Esophagus squamous epithelium (tissue), 5 donors: ENCODE data around the gene ADCY5. TPM values are rescaled to one million over a fixed set of nuclear protein-coding genes. Genes with fewer than 3 reads are reported as not detected.

Source experiments
- DNase-seq: peaks from one replicate; lab custom pipeline; 2025; lab: John Stamatoyannopoulos, UW
- H3K27ac ChIP-seq, 4 donors: fragments of 200-600 bp; sonication (generic); one replicate each; pipeline ENCODE4 v1.5.1; 2016 to 2019; ENCODE audit warnings: mild to moderate bottlenecking in 1 of 4
- H3K27me3 ChIP-seq, 4 donors: fragments of 200-600 bp; sonication (generic); 1 replicate in 3 of 4; 2 replicates in 1 of 4; pipeline versions ENCODE4 v1.5.1 to v1.6.0; 2017 to 2021; ENCODE audit warnings: antibody characterized with exemption in 1 of 4
- H3K36me3 ChIP-seq, 3 donors: fragments of 200-600 bp; sonication (generic); one replicate each; pipeline ENCODE4 v1.5.1; 2016 to 2019
- H3K4me1 ChIP-seq, 3 donors: fragments of 200-600 bp; sonication (generic); one replicate each; pipeline ENCODE4 v1.5.1; 2017 to 2019
- H3K4me3 ChIP-seq, 4 donors: fragments of 200-600 bp; sonication (generic); 1 replicate in 3 of 4; 2 replicates in 1 of 4; pipeline ENCODE4 v1.5.1; 2016 to 2019; ENCODE audit warnings: mild to moderate bottlenecking in 2 of 4, moderate library complexity in 1 of 4
- H3K9me3 ChIP-seq, 3 donors: fragments of 200-600 bp; sonication (generic); one replicate each; pipeline ENCODE4 v1.5.1; 2016 to 2019
- POLR2A ChIP-seq, 4 donors: fragments of 450-650 bp; IDR thresholded peaks; one replicate each; pipeline ENCODE4 v1.6.1; 2017; ENCODE audit warnings: antibody characterized with exemption in 4 of 4, mild to moderate bottlenecking in 4 of 4, moderate library complexity in 3 of 4
- WGBS, 2 donors: methylation state at CpG; one replicate each; pipeline ENCODE4 v1.1.5; 2018; 5-methylcytosine and 5-hydroxymethylcytosine counted together
- intact Hi-C: fragments of 100-400 bp; cut with DNase I; formaldehyde crosslinking; loops from one replicate; pipeline ENCODE4 v1.15.0; 2022
- total RNA-seq, 4 donors: library from RNA; depleted of rRNA; stranded (reverse); fragments of >200 nt; gene quantifications; one replicate each; pipeline ENCODE4 v1.1.0, GENCODE V29; 2016
- TF ChIP-seq, protein P1 (sequence below), 6 experiments: fragments of 450-650 bp in 4 of 6; fragments of 200-600 bp in 2 of 6; sonication (generic) in 2 of 6; IDR thresholded peaks; one replicate each; pipeline ENCODE4 v1.5.1; 2016 to 2019; ENCODE audit warnings: antibody characterized with exemption in 6 of 6, mild to moderate bottlenecking in 4 of 6, moderate library complexity in 4 of 6
- donor health status: DM: yes; HTN: yes; CAD: no.

ADCY5 gene
- total RNA-seq, 4 donors from 2014 or later, result 0.72 to 17.4 (median 5.3) TPM

DNA sequence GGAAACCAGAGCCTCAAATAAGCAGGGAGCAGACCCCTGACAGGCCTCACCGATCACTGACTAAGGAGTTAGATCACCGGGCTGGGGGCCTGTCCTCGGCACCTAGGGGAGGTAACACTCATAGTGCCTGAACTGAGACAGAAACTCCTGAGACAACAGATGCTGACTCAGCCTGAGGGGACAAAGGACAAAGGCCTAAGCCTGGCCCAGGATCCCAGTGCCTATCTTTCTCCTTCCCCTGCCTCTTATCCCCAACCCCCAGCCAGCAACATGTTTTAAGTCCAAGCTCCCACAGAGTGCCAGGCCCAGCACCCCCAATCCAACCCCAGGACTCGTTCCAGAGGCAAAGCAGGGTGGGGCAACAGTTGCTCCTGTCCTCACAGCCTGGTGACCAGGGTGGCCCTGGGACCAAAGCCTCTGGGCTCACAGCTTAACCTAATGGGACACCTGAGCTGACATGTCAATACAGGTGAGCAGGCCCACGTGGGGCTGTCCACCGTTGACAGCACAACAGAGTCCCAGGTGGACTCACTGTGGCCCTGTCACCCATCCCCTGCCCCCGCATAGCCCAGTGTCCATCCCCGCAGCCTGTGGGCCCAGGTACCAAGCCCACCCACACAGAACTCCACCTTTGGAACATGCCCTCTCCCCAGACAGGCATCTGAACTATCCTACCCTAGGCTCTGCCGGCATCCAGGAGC, 37.4 kb downstream of the ADCY5 start:
- TF ChIP-seq, protein P1, sequence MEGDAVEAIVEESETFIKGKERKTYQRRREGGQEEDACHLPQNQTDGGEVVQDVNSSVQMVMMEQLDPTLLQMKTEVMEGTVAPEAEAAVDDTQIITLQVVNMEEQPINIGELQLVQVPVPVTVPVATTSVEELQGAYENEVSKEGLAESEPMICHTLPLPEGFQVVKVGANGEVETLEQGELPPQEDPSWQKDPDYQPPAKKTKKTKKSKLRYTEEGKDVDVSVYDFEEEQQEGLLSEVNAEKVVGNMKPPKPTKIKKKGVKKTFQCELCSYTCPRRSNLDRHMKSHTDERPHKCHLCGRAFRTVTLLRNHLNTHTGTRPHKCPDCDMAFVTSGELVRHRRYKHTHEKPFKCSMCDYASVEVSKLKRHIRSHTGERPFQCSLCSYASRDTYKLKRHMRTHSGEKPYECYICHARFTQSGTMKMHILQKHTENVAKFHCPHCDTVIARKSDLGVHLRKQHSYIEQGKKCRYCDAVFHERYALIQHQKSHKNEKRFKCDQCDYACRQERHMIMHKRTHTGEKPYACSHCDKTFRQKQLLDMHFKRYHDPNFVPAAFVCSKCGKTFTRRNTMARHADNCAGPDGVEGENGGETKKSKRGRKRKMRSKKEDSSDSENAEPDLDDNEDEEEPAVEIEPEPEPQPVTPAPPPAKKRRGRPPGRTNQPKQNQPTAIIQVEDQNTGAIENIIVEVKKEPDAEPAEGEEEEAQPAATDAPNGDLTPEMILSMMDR (IDR thresholded peaks at IDR 0.05), result no peak
- no peak for TF ChIP-seq POLR2A (IDR thresholded peaks at IDR 0.05)
- 63 to 70% methylated on average over 3 to 6 of the region's 9 CpGs for WGBS, 2 donors

DNA sequence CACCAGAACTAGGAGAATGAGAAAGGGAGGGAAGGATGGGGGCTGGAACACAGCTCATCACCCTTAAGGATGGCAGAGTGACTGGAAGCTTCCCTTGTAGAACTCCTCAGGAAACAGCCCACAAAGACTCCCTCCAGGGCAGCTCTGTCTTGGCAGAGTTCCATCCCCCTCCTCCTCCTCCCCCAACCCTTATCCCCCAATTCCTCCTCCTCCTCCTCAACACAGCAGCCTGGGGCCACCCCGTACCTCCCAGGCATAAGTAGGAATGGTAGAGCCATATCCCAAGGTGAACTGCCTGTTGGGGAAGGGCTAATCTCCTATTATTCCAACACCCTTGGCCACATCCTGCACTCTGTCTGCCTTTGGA, 38.8 kb downstream of the ADCY5 start:
- no peaks in the 10 kb centered on the region for H3K36me3 ChIP-seq
- no peak for DNase-seq
- no peaks in the 10 kb centered on the region for H3K27me3 ChIP-seq
- WGBS, 2 donors, result 83% methylated on average over 1 of the region's 1 CpG; no CpG with 5 or more reads in 1 of the 2 donors
- intact Hi-C loops, result no loop called here
- H3K4me3 ChIP-seq, result no peak overlapping the region
- TF ChIP-seq, protein P1 (IDR thresholded peaks at IDR 0.05), result no peak
- TF ChIP-seq POLR2A (IDR thresholded peaks at IDR 0.05), result no peak
- no peaks in the 10 kb centered on the region for H3K9me3 ChIP-seq
- H3K27ac ChIP-seq, result peak overlapping the region in 3 of 4 donors; percentile 71 to 91 (median 88)
- H3K4me1 ChIP-seq, result peaks cover 3 to 52% (median 37%) of the 10 kb centered on the region in 3 donors

More for the DNA sequence above, 37.4 kb downstream of the ADCY5 start:
- H3K9me3 ChIP-seq, result no peaks in the 10 kb centered on the region
- peaks cover 3 to 43% (median 28%) of the 10 kb centered on the region in 3 donors for H3K4me1 ChIP-seq
- intact Hi-C loops, result no loop called here
- H3K4me3 ChIP-seq, result peak overlapping the region in 1 of 4 donors; percentile 49
- no peak for DNase-seq
- no peaks in the 10 kb centered on the region for H3K36me3 ChIP-seq
- H3K27ac ChIP-seq, result peak overlapping the region; percentile 71 to 91 (median 80)
- H3K27me3 ChIP-seq, result no peaks in the 10 kb centered on the region

GRCh38 chr3:123409443-123410148, 39.3 kb downstream of the ADCY5 start:
- no peaks in the 10 kb centered on the region for H3K36me3 ChIP-seq
- intact Hi-C loops, result no loop called here
- WGBS, 2 donors, result 19 to 20% methylated on average over 1 to 3 of the region's 5 CpGs
- DNase-seq, result no peak
- TF ChIP-seq, protein P1 (IDR thresholded peaks at IDR 0.05), result no peak
- TF ChIP-seq POLR2A (IDR thresholded peaks at IDR 0.05), result no peak
- H3K4me1 ChIP-seq, result peaks cover 3 to 52% (median 37%) of the 10 kb centered on the region in 3 donors
- H3K4me3 ChIP-seq, result no peak overlapping the region
- no peaks in the 10 kb centered on the region for H3K9me3 ChIP-seq
- peak overlapping the region in 3 of 4 donors; percentile 71 to 91 (median 88) for H3K27ac ChIP-seq
- H3K27me3 ChIP-seq, result no peaks in the 10 kb centered on the region

GRCh38 chr3:123406598-123406997, 42.3 kb downstream of the ADCY5 start:
- H3K27ac ChIP-seq, result peak overlapping the region; percentile 65 to 88 (median 80)
- 55 to 70% methylated on average over 6 of the region's 6 CpGs for WGBS, 2 donors
- intact Hi-C loops, result no loop called here

More at GRCh38 chr3:123406598-123406997, 42.3 kb downstream of the ADCY5 start:
- Histone ChIP-seq H3K36me3 (no peaks in the 10 kb centered on the region), H3K27me3 (no peaks in the 10 kb centered on the region), H3K4me3 (no peak overlapping the region), H3K4me1 (peaks cover 3 to 32% (median 19%) of the 10 kb centered on the region in 3 donors), H3K9me3 (no peaks in the 10 kb centered on the region)
- DNase-seq, result no peak
- TF ChIP-seq, protein P1 (IDR thresholded peaks at IDR 0.05), result no peak
- no peak for TF ChIP-seq POLR2A (IDR thresholded peaks at IDR 0.05)
